Measurements from ENCODE around the gene LGI2. TPM values are rescaled to one million over a fixed set of nuclear protein-coding genes. Genes with fewer than 3 reads are reported as not detected.

The LGI2 gene
- total RNA-seq, 1 experiment from 2014 or later = 12.2 TPM

GRCh38 chr4:25020236-25020635, 10.5 kb downstream of the LGI2 start:
- Mint-ChIP-seq H3K36me3 (peaks cover 25% of the 10 kb centered on the region), H3K27me3 (ENCODE audit: low read depth) (no peaks in the 10 kb centered on the region), H3K4me3 (no peak overlapping the region), H3K9me3 (no peaks in the 10 kb centered on the region), H3K27ac (no peak overlapping the region), H3K4me1 (peaks cover 6% of the 10 kb centered on the region)
- ATAC-seq (no peak), DNase-seq (ENCODE audit: low spot score) (no peak)
- TF ChIP-seq FOXJ3 (CRISPR knock-in tag; IDR thresholded peaks at IDR 0.05; ENCODE audit: borderline replicate concordance) (no peak), MAX (CRISPR knock-in tag; IDR thresholded peaks at IDR 0.05) (no peak), FOXK1 (CRISPR knock-in tag; IDR thresholded peaks at IDR 0.05) (no peak), PRRX2 (CRISPR knock-in tag; IDR thresholded peaks at IDR 0.05) (no peak), AR (CRISPR knock-in tag; IDR thresholded peaks at IDR 0.05) (no peak), EMX1 (CRISPR knock-in tag; IDR thresholded peaks at IDR 0.05) (no peak), E2F1 (CRISPR knock-in tag; IDR thresholded peaks at IDR 0.05) (no peak), JUN (CRISPR knock-in tag; IDR thresholded peaks at IDR 0.05) (no peak), MYBL2 (CRISPR knock-in tag; IDR thresholded peaks at IDR 0.05) (no peak), ZNF263 (CRISPR knock-in tag; IDR thresholded peaks at IDR 0.05; ENCODE audit: low read depth) (no peak), MXD4 (CRISPR knock-in tag; IDR thresholded peaks at IDR 0.05; ENCODE audit: borderline replicate concordance) (no peak), ZNF121 (CRISPR knock-in tag; IDR thresholded peaks at IDR 0.05) (no peak), ZNF232 (CRISPR knock-in tag; IDR thresholded peaks at IDR 0.05) (no peak), ZNF512 (CRISPR knock-in tag; IDR thresholded peaks at IDR 0.05; ENCODE audit: borderline replicate concordance) (no peak), ATF1 (CRISPR knock-in tag; IDR thresholded peaks at IDR 0.05) (no peak), NFYB (CRISPR knock-in tag; conservative IDR thresholded peaks at IDR 0.05; ENCODE audit: low read depth) (no peak), GTF2I (CRISPR knock-in tag; conservative IDR thresholded peaks at IDR 0.05) (no peak)
- ChIA-PET POLR2A (no interaction called here), CTCF (interaction anchor here (1.1 kb wide), 1 partner anchor 25 kb away, joined by 4 read pairs; no protein-coding TSS in a partner anchor)

- CTCF ChIA-PET = interaction anchor here (1.4 kb wide), 1 partner anchor 26 kb away, joined by 4 read pairs; no protein-coding TSS in a partner anchor
- TF ChIP-seq SP1 (CRISPR knock-in tag; conservative IDR thresholded peaks at IDR 0.05) (no peak), OVOL2 (CRISPR knock-in tag; IDR thresholded peaks at IDR 0.05; ENCODE audit: borderline replicate concordance) (no peak), ZNF425 (CRISPR knock-in tag; conservative IDR thresholded peaks at IDR 0.05) (no peak), ZNF263 (CRISPR knock-in tag; IDR thresholded peaks at IDR 0.05; ENCODE audit: low read depth) (no peak), ETV6 (CRISPR knock-in tag; IDR thresholded peaks at IDR 0.05) (no peak), ATF2 (CRISPR knock-in tag; IDR thresholded peaks at IDR 0.05; ENCODE audit: borderline replicate concordance, low read depth) (no peak), CBFB (CRISPR knock-in tag; IDR thresholded peaks at IDR 0.05; ENCODE audit: low read depth) (no peak), ZNF232 (CRISPR knock-in tag; IDR thresholded peaks at IDR 0.05) (no peak), MLX (CRISPR knock-in tag; IDR thresholded peaks at IDR 0.05) (no peak), ZNF416 (CRISPR knock-in tag; IDR thresholded peaks at IDR 0.05) (no peak)
Measured at GRCh38 chr4:25019501-25019900, 11.2 kb downstream of the LGI2 start.

More at GRCh38 chr4:25019501-25019900, 11.2 kb downstream of the LGI2 start:
- ATAC-seq (no peak), DNase-seq (ENCODE audit: low spot score) (no peak)
- H3K27ac Mint-ChIP-seq = no peak overlapping the region
- H3K9me3 Mint-ChIP-seq = no peaks in the 10 kb centered on the region
- H3K36me3 Mint-ChIP-seq = peaks cover 24% of the 10 kb centered on the region
- peaks cover 13% of the 10 kb centered on the region for H3K4me1 Mint-ChIP-seq
- H3K4me3 Mint-ChIP-seq = no peak overlapping the region
- no peaks in the 10 kb centered on the region for H3K27me3 Mint-ChIP-seq (ENCODE audit: low read depth)
- POLR2A ChIA-PET = interaction anchor here (0.5 kb wide), 1 partner anchor 11 kb away, joined by 3 read pairs; no protein-coding TSS in a partner anchor
